Measurements from ENCODE around the gene YPEL3. TPM values are rescaled to one million over a fixed set of nuclear protein-coding genes. Genes with fewer than 3 reads are reported as not detected.

Gene YPEL3
- total RNA-seq, 1 experiment from 2014 or later = 4.8 TPM

GRCh38 chr16:30046588-30046987 lies 49.4 kb downstream of the YPEL3 start:
- H3K36me3 ChIP-seq = no peaks in the 10 kb centered on the region
- H3K27me3 ChIP-seq (replicated peaks) = no peaks in the 10 kb centered on the region
- peaks cover 4% of the 10 kb centered on the region for H3K4me1 ChIP-seq (replicated peaks)
- no peak for DNase-seq (ENCODE audit: low read depth in 1 of 2, low spot score in 2 of 2)
- H3K9me3 ChIP-seq (replicated peaks) = no peaks in the 10 kb centered on the region
- no peak overlapping the region for H3K4me3 ChIP-seq
- no peak overlapping the region for H3K27ac ChIP-seq

- no peak for DNase-seq (ENCODE audit: low read depth in 1 of 2, low spot score in 2 of 2)
Observed at GRCh38 chr16:30046178-30046577, 49.8 kb downstream of the YPEL3 start.

More at GRCh38 chr16:30046178-30046577, 49.8 kb downstream of the YPEL3 start:
- 0 out of 2 replicates have a peak, but pooled peaks cover 2% of the 10 kb centered on the region for H3K4me1 ChIP-seq (replicated peaks)
- no peaks in the 10 kb centered on the region for H3K27me3 ChIP-seq (replicated peaks)
- no peaks in the 10 kb centered on the region for H3K36me3 ChIP-seq
- no peak overlapping the region for H3K27ac ChIP-seq
- H3K4me3 ChIP-seq = no peak overlapping the region
- no peaks in the 10 kb centered on the region for H3K9me3 ChIP-seq (replicated peaks)

Other genes starting within 250 kb of the YPEL3 start
- 59.9 and 71.6 TPM in 2 replicates for gene CDIPT, start 233.0 kb downstream of the YPEL3 start, total RNA-seq (2014; rRNA removed; shearing (Covaris generic))
- 13.2 and 13.8 TPM in 2 replicates for gene SEZ6L2, start 196.7 kb downstream of the YPEL3 start, total RNA-seq (2014; rRNA removed; shearing (Covaris generic))
- gene ASPHD1, start 195.7 kb downstream of the YPEL3 start, total RNA-seq (2014; rRNA removed; shearing (Covaris generic)) = 3.7 and 8.8 TPM in 2 replicates
- 10.2 and 43.8 TPM in 2 replicates for gene KCTD13, start 170.0 kb downstream of the YPEL3 start, total RNA-seq (2014; rRNA removed; shearing (Covaris generic))
- 86.2 and 143 TPM in 2 replicates for gene TMEM219, start 134.1 kb downstream of the YPEL3 start, total RNA-seq (2014; rRNA removed; shearing (Covaris generic))
- 55.7 and 65.8 TPM in 2 replicates for gene TAOK2, start 122.3 kb downstream of the YPEL3 start, total RNA-seq (2014; rRNA removed; shearing (Covaris generic))
- gene HIRIP3, start 100.6 kb downstream of the YPEL3 start, total RNA-seq (2014; rRNA removed; shearing (Covaris generic)) = 20.3 and 28.0 TPM in 2 replicates
- 92.7 and 93.4 TPM in 2 replicates for gene INO80E, start 100.0 kb downstream of the YPEL3 start, total RNA-seq (2014; rRNA removed; shearing (Covaris generic))
- not detected in 2 replicates for gene DOC2A, start 85.2 kb downstream of the YPEL3 start, total RNA-seq (2014; rRNA removed; shearing (Covaris generic))
- gene C16orf92, start 73.0 kb downstream of the YPEL3 start, total RNA-seq (2014; rRNA removed; shearing (Covaris generic)) = not detected in 2 replicates
- 0.55 and 3.1 TPM in 2 replicates for gene TLCD3B, start 64.9 kb downstream of the YPEL3 start, total RNA-seq (2014; rRNA removed; shearing (Covaris generic))
- gene ALDOA, start 30.5 kb downstream of the YPEL3 start, total RNA-seq (2014; rRNA removed; shearing (Covaris generic)) = 758 and 762 TPM in 2 replicates
- gene PPP4C, start 20.2 kb downstream of the YPEL3 start, total RNA-seq (2014; rRNA removed; shearing (Covaris generic)) = 100 and 134 TPM in 2 replicates
- gene TBX6, start 4.3 kb downstream of the YPEL3 start, total RNA-seq (2014; rRNA removed; shearing (Covaris generic)) = not detected in 2 replicates
- 0.50 TPM in 1 of 2 replicates, not detected in the other for gene GDPD3, start 17.3 kb upstream of the YPEL3 start, total RNA-seq (2014; rRNA removed; shearing (Covaris generic))
- 18.6 and 23.3 TPM in 2 replicates for gene MAPK3, start 27.0 kb upstream of the YPEL3 start, total RNA-seq (2014; rRNA removed; shearing (Covaris generic))
- gene CORO1A, start 87.4 kb upstream of the YPEL3 start, total RNA-seq (2014; rRNA removed; shearing (Covaris generic)) = 4.3 and 4.5 TPM in 2 replicates
- 156 and 420 TPM in 2 replicates for gene BOLA2B, start 97.5 kb upstream of the YPEL3 start, total RNA-seq (2014; rRNA removed; shearing (Covaris generic))
- 14.3 and 43.6 TPM in 2 replicates for gene SLX1A, start 97.7 kb upstream of the YPEL3 start, total RNA-seq (2014; rRNA removed; shearing (Covaris generic))
- 3.6 and 5.8 TPM in 2 replicates for gene SULT1A3, start 103.0 kb upstream of the YPEL3 start, total RNA-seq (2014; rRNA removed; shearing (Covaris generic))
- not detected in 2 replicates for gene NPIPB13, start 152.3 kb upstream of the YPEL3 start, total RNA-seq (2014; rRNA removed; shearing (Covaris generic))

All from SJSA1 (cell line).